Ovary (tissue), 9 donors: Measurements from ENCODE around the gene TRIP13. TPM values are rescaled to one million over a fixed set of nuclear protein-coding genes. Genes with fewer than 3 reads are reported as not detected.

ENCODE experiments used
- DNase-seq, 5 donors: peaks; one replicate each; pipeline ENCODE4 v3.0.0-alpha.2; 2019 to 2020
- H3K27ac ChIP-seq, 2 donors: fragments of 200-600 bp; one replicate each; pipeline versions ENCODE4 v1.5.1 to v1.8.0; 2019 to 2022
- H3K27me3 ChIP-seq: fragments of 200-600 bp; one replicate; pipeline ENCODE4 v1.8.0; 2022
- H3K36me3 ChIP-seq: fragments of 200-600 bp; sonication (generic); one replicate; pipeline ENCODE4 v1.5.1; 2019
- H3K4me1 ChIP-seq: one replicate; pipeline ENCODE4 v1.8.1; 2013; ENCODE audit warnings: mild to moderate bottlenecking, moderate library complexity; ENCODE audit not compliant: insufficient read depth
- H3K4me3 ChIP-seq: fragments of 200-600 bp; sonication (generic); one replicate; pipeline ENCODE4 v1.5.1; 2017
- H3K9me3 ChIP-seq, 2 donors: fragments of 200-600 bp in 1 of 2; sonication (generic) in 1 of 2; one replicate each; pipeline versions ENCODE4 v1.5.1 to v1.8.1; 2013 to 2019; ENCODE audit warnings: mild to moderate bottlenecking in 1 of 2, moderate library complexity in 1 of 2
- CTCF ChIP-seq, 3 donors: fragments of 450-650 bp in 2 of 3; fragments of 200-600 bp in 1 of 3; IDR thresholded peaks; one replicate each; pipeline versions ENCODE4 v1.5.1 to v1.8.0; 2016 to 2022; ENCODE audit warnings: antibody characterized with exemption in 3 of 3, mild to moderate bottlenecking in 1 of 3
- EP300 ChIP-seq: sonication (generic); formaldehyde crosslinking; IDR thresholded peaks from one replicate; pipeline ENCODE4 v1.6.1; 2017; ENCODE audit warnings: antibody characterized with exemption
- POLR2A ChIP-seq: fragments of 450-650 bp; IDR thresholded peaks from one replicate; pipeline ENCODE4 v1.6.1; 2017; ENCODE audit warnings: antibody characterized with exemption, mild to moderate bottlenecking, moderate library complexity
- WGBS, 3 donors: extraction: QIAGEN DNeasy Blood & Tissue Kit in 1 of 3; methylation state at CpG; one replicate each; pipeline versions ENCODE4 v1.1.5 to v1.1.7; 2013 to 2017; 5-methylcytosine and 5-hydroxymethylcytosine counted together
- intact Hi-C, 4 donors: fragments of 100-400 bp; cut with DNase I; formaldehyde crosslinking; loops; one replicate each; pipeline versions ENCODE4 v1.11.0 to v1.15.1; 2022 to 2023
- polyA plus RNA-seq, 2 donors: library from polyadenylated mRNA; stranded (reverse); fragments of 200-250 nt in 1 of 2; fragments of 350-450 nt in 1 of 2; fragmentation: Illumina TruSeq in 1 of 2; extraction: RNeasy Lipid Tissue Mini Kit (QIAGEN cat#74804) in 1 of 2; gene quantifications; one replicate each; pipeline ENCODE4 v1.2.3, GENCODE V29; 2013 to 2014
- total RNA-seq, 7 donors: library from RNA; depleted of rRNA in 2 of 7; stranded (reverse); fragments of >200 nt in 2 of 7; fragmentation: NEBNext Ultra II Directional in 3 of 7; extraction: Animal tissue kit (Norgen Biotek cat#: 25700) in 3 of 7; gene quantifications; one replicate each; pipeline versions ENCODE4 v1.1.0 to v1.2.4, GENCODE V29; 2016 to 2023
- donor health status: DM: no; HTN: no; CAD: no; lungs with moderate emphysema.
- donor health status: DM: no; HTN: no; CAD: no.
- donor health status: Bipolar disorder and iron deficiency.
- donor health status: DM: yes; HTN: yes; CAD: no.
- donor health status: DM: no; HTN: no; CAD: no.
- donor health status: DM: yes; HTN: yes; CAD: no.

Gene TRIP13
- total and polyA plus RNA-seq, 9 donors, result 1.3 to 3.9 (median 2.0) TPM

- no peaks in the 10 kb centered on the region for H3K9me3 ChIP-seq
- DNase-seq, result peak in 1 of 5 donors; percentile 15
- no peaks in the 10 kb centered on the region for H3K27me3 ChIP-seq
- TF ChIP-seq EP300, result no peak
- no peak for TF ChIP-seq CTCF (IDR thresholded peaks at IDR 0.05)
- no peak for TF ChIP-seq POLR2A
- WGBS, 3 donors, result 74 to 80% (median 76%) methylated on average over 13 of the region's 13 CpGs
- no peaks in the 10 kb centered on the region for H3K36me3 ChIP-seq
- intact Hi-C loops, result no loop called here
- H3K27ac ChIP-seq, result no peak overlapping the region
- H3K4me1 ChIP-seq, result no peaks in the 10 kb centered on the region
- no peak overlapping the region for H3K4me3 ChIP-seq
Observed at GRCh38 chr5:854217-854616, 38.5 kb upstream of the TRIP13 start.

- WGBS, 3 donors, result 83 to 86% (median 86%) methylated on average over 32 of the region's 32 CpGs
- intact Hi-C loops, result no loop called here
- Histone ChIP-seq H3K27ac (no peak overlapping the region), H3K27me3 (no peaks in the 10 kb centered on the region), H3K36me3 (no peaks in the 10 kb centered on the region), H3K4me3 (no peak overlapping the region), H3K4me1 (no peaks in the 10 kb centered on the region), H3K9me3 (no peaks in the 10 kb centered on the region)
- no peak for TF ChIP-seq POLR2A
- no peak for TF ChIP-seq EP300
- peak in 2 of 5 donors; percentile 13 to 18 for DNase-seq
Observed at GRCh38 chr5:854966-855743, 37.5 kb upstream of the TRIP13 start.

- intact Hi-C loops, result no loop called here
- 72 to 81% (median 78%) methylated on average over 21 of the region's 21 CpGs for WGBS, 3 donors
Observed at GRCh38 chr5:855771-856530, 36.7 kb upstream of the TRIP13 start.

GRCh38 chr5:856531-857425 lies 35.9 kb upstream of the TRIP13 start:
- 78 to 81% (median 78%) methylated on average over 16 of the region's 16 CpGs for WGBS, 3 donors

More at GRCh38 chr5:855771-856530, 36.7 kb upstream of the TRIP13 start:
- DNase-seq, result peak in 1 of 5 donors; percentile 23
- no peak for TF ChIP-seq POLR2A
- TF ChIP-seq CTCF (IDR thresholded peaks at IDR 0.05), result no peak
- TF ChIP-seq EP300, result no peak
- Histone ChIP-seq H3K36me3 (no peaks in the 10 kb centered on the region), H3K4me1 (no peaks in the 10 kb centered on the region), H3K4me3 (no peak overlapping the region), H3K9me3 (no peaks in the 10 kb centered on the region), H3K27me3 (no peaks in the 10 kb centered on the region), H3K27ac (no peak overlapping the region)

More at GRCh38 chr5:856531-857425, 35.9 kb upstream of the TRIP13 start:
- peak in 1 of 5 donors; percentile 7 for DNase-seq
- intact Hi-C loops, result no loop called here
- Histone ChIP-seq H3K36me3 (no peaks in the 10 kb centered on the region), H3K4me3 (no peak overlapping the region), H3K27ac (no peak overlapping the region), H3K27me3 (no peaks in the 10 kb centered on the region), H3K9me3 (no peaks in the 10 kb centered on the region), H3K4me1 (no peaks in the 10 kb centered on the region)
- TF ChIP-seq CTCF (IDR thresholded peaks at IDR 0.05) (no peak), EP300 (no peak), POLR2A (no peak)
